HepG2 (cell line): ENCODE measurements around the gene TIA1. TPM values are rescaled to one million over a fixed set of nuclear protein-coding genes. Genes with fewer than 3 reads are reported as not detected.

ENCODE experiments used
- ARID2 ChIP-seq: sonication (generic); formaldehyde crosslinking; IDR thresholded peaks from 2 replicates; pipeline ENCODE4 v1.8.1; 2022; ENCODE audit warnings: mild to moderate bottlenecking, missing genetic modification reagents, borderline replicate concordance
- ASH2L ChIP-seq: fragments of 300-600, 200-600 bp; sonication (generic); IDR thresholded peaks from 2 replicates; pipeline ENCODE4 v1.7.0; 2017; ENCODE audit warnings: low read depth, mild to moderate bottlenecking, moderate library complexity, mixed read lengths, low read length; ENCODE audit not compliant: insufficient read length
- BRCA1 ChIP-seq: sonication (generic); formaldehyde crosslinking; IDR thresholded peaks from 2 replicates; pipeline ENCODE4 v1.4.0; 2020; ENCODE audit warnings: missing genetic modification reagents
- CAMTA2 ChIP-seq: sonication (generic); formaldehyde crosslinking; IDR thresholded peaks from 2 replicates; pipeline ENCODE4 v1.4.0; 2020; ENCODE audit warnings: mild to moderate bottlenecking, missing genetic modification reagents, borderline replicate concordance
- CEBPB ChIP-seq: IDR thresholded peaks from 2 replicates; pipeline ENCODE4 v1.6.1; 2011; ENCODE audit warnings: low read depth, low read length, improper control_type of control experiment, borderline replicate concordance
- CENPX ChIP-seq: sonication (generic); formaldehyde crosslinking; IDR thresholded peaks from 2 replicates; pipeline ENCODE4 v1.9.0; 2021; ENCODE audit warnings: mild to moderate bottlenecking, missing genetic modification reagents, moderate library complexity
- DBP ChIP-seq: sonication (generic); formaldehyde crosslinking; IDR thresholded peaks from 2 replicates; pipeline ENCODE4 v1.4.0; 2020; ENCODE audit warnings: missing genetic modification reagents; ENCODE audit errors: not compliant biosample characterization
- GATA4 ChIP-seq: sonication (generic); IDR thresholded peaks from 2 replicates; pipeline ENCODE4 v1.6.1; 2016; ENCODE audit warnings: antibody characterized with exemption, low read depth, borderline replicate concordance
- HMG20A ChIP-seq: IDR thresholded peaks from 2 replicates; pipeline ENCODE4 v1.6.1; 2016; ENCODE audit warnings: borderline replicate concordance
- MLLT10 ChIP-seq: sonication (generic); formaldehyde crosslinking; IDR thresholded peaks from 2 replicates; pipeline ENCODE4 v1.4.0; 2020; ENCODE audit warnings: missing genetic modification reagents
- PLSCR1 ChIP-seq: sonication (generic); formaldehyde crosslinking; IDR thresholded peaks from 2 replicates; pipeline ENCODE4 v1.5.0; 2020; ENCODE audit warnings: missing genetic modification reagents, mild to moderate bottlenecking, borderline replicate concordance
- POLR2G ChIP-seq: fragments of 200-400 bp; formaldehyde crosslinking; IDR thresholded peaks from 2 replicates; pipeline ENCODE4 v1.6.1; 2018; ENCODE audit warnings: mild to moderate bottlenecking, low read depth, low read length, moderate library complexity
- PREB ChIP-seq: sonication (generic); formaldehyde crosslinking; IDR thresholded peaks from 2 replicates; pipeline ENCODE4 v1.4.0; 2020; ENCODE audit warnings: missing genetic modification reagents
- ZBTB2 ChIP-seq: sonication (generic); formaldehyde crosslinking; IDR thresholded peaks from 2 replicates; pipeline ENCODE4 v1.8.0; 2022; ENCODE audit warnings: low read depth, missing genetic modification reagents
- ZC3H13 ChIP-seq: sonication (generic); formaldehyde crosslinking; IDR thresholded peaks from 2 replicates; pipeline ENCODE4 v1.8.1; 2023; ENCODE audit warnings: mild to moderate bottlenecking, missing genetic modification reagents, moderate library complexity
- ZKSCAN1 ChIP-seq: fragments of 150-350 bp; IDR thresholded peaks from 2 replicates; pipeline ENCODE4 v1.6.1; 2014; ENCODE audit warnings: low read length
- ZNF441 ChIP-seq: sonication (generic); formaldehyde crosslinking; IDR thresholded peaks from 2 replicates; pipeline ENCODE4 v1.7.0; 2021; ENCODE audit warnings: missing genetic modification reagents, borderline replicate concordance
- ZNF484 ChIP-seq: sonication (generic); formaldehyde crosslinking; IDR thresholded peaks from 2 replicates; pipeline ENCODE4 v1.5.1; 2020; ENCODE audit warnings: mild to moderate bottlenecking, low read depth, missing genetic modification reagents, borderline replicate concordance
- ZNF543 ChIP-seq: sonication (generic); formaldehyde crosslinking; IDR thresholded peaks from 2 replicates; pipeline ENCODE4 v1.4.0; 2020; ENCODE audit warnings: mild to moderate bottlenecking, missing genetic modification reagents
- ZNF572 ChIP-seq: sonication (generic); formaldehyde crosslinking; IDR thresholded peaks from 2 replicates; pipeline ENCODE4 v1.5.1; 2020; ENCODE audit warnings: mild to moderate bottlenecking, missing genetic modification reagents
- ZNF660 ChIP-seq: sonication (generic); formaldehyde crosslinking; IDR thresholded peaks from 2 replicates; pipeline ENCODE4 v1.5.1; 2020; ENCODE audit warnings: mild to moderate bottlenecking, low read depth, missing genetic modification reagents, borderline replicate concordance
- ZSCAN12 ChIP-seq: sonication (generic); formaldehyde crosslinking; IDR thresholded peaks from 2 replicates; pipeline ENCODE4 v1.9.0; 2021; ENCODE audit warnings: mild to moderate bottlenecking, missing genetic modification reagents
- polyA plus RNA-seq, 8 experiments: library from polyadenylated mRNA; depleted of rRNA in 3 of 8; stranded (reverse) in 7 of 8; unstranded in 1 of 8; fragments of >200 nt; fragmentation: Illumina TruSeq in 4 of 8; extraction: Trizol in 4 of 8; gene quantifications; 2 replicates each; pipeline versions ENCODE4 v1.2.1 to v1.2.3, GENCODE V29; 2011 to 2016; ENCODE audit warnings: low read depth in 4 of 8, missing spikeins in 1 of 8, mixed read lengths in 1 of 8; ENCODE audit not compliant: insufficient read depth in 1 of 8
- total RNA-seq, 5 experiments: library from RNA; depleted of rRNA; stranded (reverse); fragments of >200 nt; fragmentation: Illumina TruSeq; extraction: Trizol; gene quantifications; 2 replicates each; pipeline ENCODE4 v1.2.3, GENCODE V29; 2016; ENCODE audit warnings: low read depth in 1 of 5
- TF ChIP-seq, protein P1 (sequence below): sonication (generic); formaldehyde crosslinking; IDR thresholded peaks from 2 replicates; pipeline ENCODE4 v1.4.0; 2020; ENCODE audit warnings: mild to moderate bottlenecking, missing genetic modification reagents

The TIA1 gene
- total and polyA plus RNA-seq, 2 of the 13 experiments (the other 11 are each of a cell fraction or from before 2014, with no cell fraction given): 209 to 319 TPM

DNA sequence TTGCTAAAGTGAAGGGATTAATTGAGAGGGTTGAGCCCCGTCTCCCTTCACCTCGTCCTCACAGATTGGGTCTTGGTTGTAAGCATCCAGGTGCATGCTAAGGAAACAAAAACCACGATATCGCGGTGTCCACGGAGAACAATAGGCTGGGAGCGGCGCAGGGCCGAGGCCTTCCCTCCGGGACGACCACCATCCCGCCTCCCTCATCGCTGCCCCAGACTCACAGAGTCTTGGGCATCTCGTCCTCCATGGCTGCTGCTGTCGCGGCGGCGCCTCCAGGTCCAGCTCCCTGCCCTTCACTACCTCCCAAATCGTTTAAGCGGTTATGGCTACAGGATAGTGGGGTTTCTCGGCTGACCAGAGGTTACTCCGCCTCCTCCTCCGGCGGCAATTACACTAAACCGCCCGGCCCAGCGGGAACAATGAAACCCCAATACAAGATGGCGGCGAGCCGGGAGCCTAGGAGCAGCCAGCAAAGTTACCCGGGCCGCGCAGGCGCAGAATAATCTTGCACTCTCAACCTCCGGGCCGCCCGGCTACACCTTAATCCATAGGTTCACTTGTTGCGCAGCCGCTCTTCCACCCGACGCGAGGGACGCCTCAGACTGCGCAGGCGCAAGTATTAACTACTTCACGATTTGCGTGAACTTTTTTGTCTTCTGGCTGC lies at the start of gene TIA1 (continued):
- TF ChIP-seq ZSCAN12 (no peak), ASH2L (peak; percentile 93), ZC3H13 (CRISPR knock-in tag) (no peak), CAMTA2 (CRISPR knock-in tag) (no peak; the same call in 1 of the 2 replicates), ZNF543 (peak; percentile 80; the same call in 1 of the 2 replicates), HMG20A (no peak), POLR2G (peak; percentile 97), CEBPB (peak; percentile 64; the same call in 1 of the 2 replicates), ARID2 (CRISPR knock-in tag) (peak; percentile 90), DBP (CRISPR knock-in tag) (peak; percentile 8), ZNF660 (no peak), GATA4 (peak; percentile 22; the same call in 1 of the 2 replicates), ZBTB2 (CRISPR knock-in tag) (no peak; the same call in 1 of the 2 replicates), BRCA1 (CRISPR knock-in tag) (no peak; the same call in 1 of the 2 replicates), PLSCR1 (CRISPR knock-in tag) (no peak), MLLT10 (no peak; the same call in 1 of the 2 replicates), ZNF441 (peak; percentile 49), PREB (CRISPR knock-in tag) (no peak), CENPX (CRISPR knock-in tag) (no peak), ZKSCAN1 (no peak; the same call in 1 of the 2 replicates), ZNF572 (CRISPR knock-in tag) (no peak), ZNF484 (CRISPR knock-in tag) (no peak; the same call in 1 of the 2 replicates)
- TF ChIP-seq, protein P1, sequence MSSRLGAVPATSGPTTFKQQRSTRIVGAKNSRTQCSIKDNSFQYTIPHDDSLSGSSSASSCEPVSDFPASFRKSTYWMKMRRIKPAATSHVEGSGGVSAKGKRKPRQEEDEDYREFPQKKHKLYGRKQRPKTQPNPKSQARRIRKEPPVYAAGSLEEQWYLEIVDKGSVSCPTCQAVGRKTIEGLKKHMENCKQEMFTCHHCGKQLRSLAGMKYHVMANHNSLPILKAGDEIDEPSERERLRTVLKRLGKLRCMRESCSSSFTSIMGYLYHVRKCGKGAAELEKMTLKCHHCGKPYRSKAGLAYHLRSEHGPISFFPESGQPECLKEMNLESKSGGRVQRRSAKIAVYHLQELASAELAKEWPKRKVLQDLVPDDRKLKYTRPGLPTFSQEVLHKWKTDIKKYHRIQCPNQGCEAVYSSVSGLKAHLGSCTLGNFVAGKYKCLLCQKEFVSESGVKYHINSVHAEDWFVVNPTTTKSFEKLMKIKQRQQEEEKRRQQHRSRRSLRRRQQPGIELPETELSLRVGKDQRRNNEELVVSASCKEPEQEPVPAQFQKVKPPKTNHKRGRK (CRISPR knock-in tag): no peak
